Upper lobe of left lung (tissue), 4 donors: ENCODE results near the gene GFM2.

Experiments
- EP300 ChIP-seq, 4 donors: sonication (generic); formaldehyde crosslinking; IDR thresholded peaks; one replicate each; pipeline ENCODE4 v1.5.1; 2017; ENCODE audit warnings: antibody characterized with exemption in 4 of 4, control low read depth in 2 of 4
- POLR2A ChIP-seq, 4 donors: fragments of 450-650 bp; IDR thresholded peaks; one replicate each; pipeline ENCODE4 v1.5.1; 2016 to 2017; ENCODE audit warnings: antibody characterized with exemption in 4 of 4, mild to moderate bottlenecking in 2 of 4
- POLR2AphosphoS5 ChIP-seq, 2 donors: sonication (generic); formaldehyde crosslinking; IDR thresholded peaks; one replicate each; pipeline ENCODE4 v1.5.1; 2017; ENCODE audit warnings: antibody characterized with exemption in 2 of 2
- TF ChIP-seq, protein P1 (sequence below), 6 experiments: fragments of 450-650 bp in 4 of 6; fragments of 200-600 bp in 2 of 6; sonication (generic) in 2 of 6; IDR thresholded peaks; one replicate each; pipeline ENCODE4 v1.5.1; 2016 to 2019; ENCODE audit warnings: antibody characterized with exemption in 6 of 6

DNA sequence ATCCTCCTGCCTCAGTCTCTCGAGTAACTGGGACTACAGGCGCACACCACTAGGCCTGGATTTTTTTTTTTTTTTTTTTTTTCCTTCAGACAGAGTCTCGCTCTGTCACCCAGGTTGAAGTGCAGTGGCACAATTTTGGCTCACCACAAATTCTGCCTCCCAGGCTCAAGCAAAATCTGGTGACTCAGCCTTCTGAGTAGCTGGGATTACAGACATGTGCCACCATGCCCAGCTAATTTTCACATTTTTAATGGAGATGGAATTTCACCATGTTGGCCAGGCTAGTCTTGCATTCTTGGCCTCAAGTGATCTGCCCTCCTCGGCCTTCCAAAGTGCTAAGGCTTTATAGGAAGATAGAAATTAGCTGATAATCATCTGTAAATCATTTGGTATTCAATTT is 44.0 kb upstream of the GFM2 start:
- TF ChIP-seq, protein P1, sequence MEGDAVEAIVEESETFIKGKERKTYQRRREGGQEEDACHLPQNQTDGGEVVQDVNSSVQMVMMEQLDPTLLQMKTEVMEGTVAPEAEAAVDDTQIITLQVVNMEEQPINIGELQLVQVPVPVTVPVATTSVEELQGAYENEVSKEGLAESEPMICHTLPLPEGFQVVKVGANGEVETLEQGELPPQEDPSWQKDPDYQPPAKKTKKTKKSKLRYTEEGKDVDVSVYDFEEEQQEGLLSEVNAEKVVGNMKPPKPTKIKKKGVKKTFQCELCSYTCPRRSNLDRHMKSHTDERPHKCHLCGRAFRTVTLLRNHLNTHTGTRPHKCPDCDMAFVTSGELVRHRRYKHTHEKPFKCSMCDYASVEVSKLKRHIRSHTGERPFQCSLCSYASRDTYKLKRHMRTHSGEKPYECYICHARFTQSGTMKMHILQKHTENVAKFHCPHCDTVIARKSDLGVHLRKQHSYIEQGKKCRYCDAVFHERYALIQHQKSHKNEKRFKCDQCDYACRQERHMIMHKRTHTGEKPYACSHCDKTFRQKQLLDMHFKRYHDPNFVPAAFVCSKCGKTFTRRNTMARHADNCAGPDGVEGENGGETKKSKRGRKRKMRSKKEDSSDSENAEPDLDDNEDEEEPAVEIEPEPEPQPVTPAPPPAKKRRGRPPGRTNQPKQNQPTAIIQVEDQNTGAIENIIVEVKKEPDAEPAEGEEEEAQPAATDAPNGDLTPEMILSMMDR (IDR thresholded peaks at IDR 0.05): no peak
- TF ChIP-seq POLR2A (IDR thresholded peaks at IDR 0.05): no peak
- TF ChIP-seq POLR2AphosphoS5 (IDR thresholded peaks at IDR 0.05): no peak
- TF ChIP-seq EP300 (IDR thresholded peaks at IDR 0.05): no peak
